Measurements from ENCODE around the gene ZNF770.

Gene ZNF770

GRCh38 chr15:34942363-34942762 lies 45.7 kb downstream of the ZNF770 start (continued):
- 0 out of 2 replicates have a peak, but pooled peaks have one; percentile 24 for TF ChIP-seq ZNF549 (tag by site-specific recombination; IDR thresholded peaks at IDR 0.05)
- TF ChIP-seq ZNF366 (tag by site-specific recombination; conservative IDR thresholded peaks at IDR 0.05) = peak; percentile 84
- peak; percentile 85; the same call in 1 of the 2 replicates for TF ChIP-seq ZEB2 (tag by site-specific recombination; IDR thresholded peaks at IDR 0.05)
- no peak for TF ChIP-seq ZNF776 (tag by site-specific recombination; IDR thresholded peaks at IDR 0.05; ENCODE audit: borderline replicate concordance)
- peak; percentile 87 for TF ChIP-seq ZNF629 (tag by site-specific recombination; IDR thresholded peaks at IDR 0.05)
- no peak for TF ChIP-seq ZNF138 (tag by site-specific recombination; IDR thresholded peaks at IDR 0.05; ENCODE audit: borderline replicate concordance)
- TF ChIP-seq KLF7 (tag by site-specific recombination; IDR thresholded peaks at IDR 0.05; ENCODE audit: borderline replicate concordance) = peak; percentile 22; the same call in 1 of the 2 replicates
- TF ChIP-seq GLI4 (tag by site-specific recombination; IDR thresholded peaks at IDR 0.05) = no peak
- TF ChIP-seq ZNF24 (tag by site-specific recombination; IDR thresholded peaks at IDR 0.05) = peak; percentile 68; the same call in 1 of the 2 replicates
- TF ChIP-seq OVOL3 (tag by site-specific recombination; IDR thresholded peaks at IDR 0.05) = peak; percentile 72; the same call in 1 of the 2 replicates
- TF ChIP-seq ZNF639 (tag by site-specific recombination; IDR thresholded peaks at IDR 0.05) = peak; percentile 79
- TF ChIP-seq ZNF777 (tag by site-specific recombination; IDR thresholded peaks at IDR 0.05; ENCODE audit: borderline replicate concordance) = no peak
- peak; percentile 41; the same call in 1 of the 2 replicates for TF ChIP-seq ZNF391 (tag by site-specific recombination; IDR thresholded peaks at IDR 0.05; ENCODE audit: borderline replicate concordance, low read depth)
- TF ChIP-seq ZNF596 (tag by site-specific recombination; IDR thresholded peaks at IDR 0.05) = no peak
- TF ChIP-seq RBAK (tag by site-specific recombination; IDR thresholded peaks at IDR 0.05) = no peak
- 0 out of 2 replicates have a peak, but pooled peaks have one; percentile 51 for TF ChIP-seq ZSCAN23 (tag by site-specific recombination; IDR thresholded peaks at IDR 0.05)
- no peak for TF ChIP-seq ZNF830 (tag by site-specific recombination; IDR thresholded peaks at IDR 0.05; ENCODE audit: low read depth)
- TF ChIP-seq ZNF548 (tag by site-specific recombination; IDR thresholded peaks at IDR 0.05) = no peak
- peak; percentile 37; the same call in 1 of the 2 replicates for TF ChIP-seq BCL6B (tag by site-specific recombination; IDR thresholded peaks at IDR 0.05)
- peak; percentile 25; the same call in 1 of the 2 replicates for TF ChIP-seq SCRT1 (tag by site-specific recombination; IDR thresholded peaks at IDR 0.05; ENCODE audit: borderline replicate concordance)
- TF ChIP-seq GLI2 (tag by site-specific recombination; IDR thresholded peaks at IDR 0.05; ENCODE audit: borderline replicate concordance, low read depth) = peak; percentile 64
- 0 out of 2 replicates have a peak, but pooled peaks have one; percentile 15 for TF ChIP-seq ZBTB21 (tag by site-specific recombination; IDR thresholded peaks at IDR 0.05)
- peak; percentile 78 for TF ChIP-seq INSM2 (tag by site-specific recombination; IDR thresholded peaks at IDR 0.05)
- TF ChIP-seq ZBTB20 (tag by site-specific recombination; IDR thresholded peaks at IDR 0.05) = no peak
- peak; percentile 60 for TF ChIP-seq PRDM6 (tag by site-specific recombination; IDR thresholded peaks at IDR 0.05)
- TF ChIP-seq ZXDB (tag by site-specific recombination; IDR thresholded peaks at IDR 0.05) = peak; percentile 90
- TF ChIP-seq OSR2 (tag by site-specific recombination; IDR thresholded peaks at IDR 0.05) = peak; percentile 88
- TF ChIP-seq ZBTB44 (tag by site-specific recombination; IDR thresholded peaks at IDR 0.05) = 0 out of 2 replicates have a peak, but pooled peaks have one; percentile 39
- TF ChIP-seq FEZF1 (tag by site-specific recombination; IDR thresholded peaks at IDR 0.05) = peak; percentile 97
